Ramos (cell line): Measurements from ENCODE around the gene VTI1A.

Experiments
- in situ Hi-C: fragments of 300-500 bp; cut with MboI; formaldehyde crosslinking; loops from one replicate; pipeline ENCODE4 v1.14.3; 2022; ENCODE audit warnings: low sequenced_read_pairs; ENCODE audit not compliant: unreplicated experiment

VTI1A gene

DNA sequence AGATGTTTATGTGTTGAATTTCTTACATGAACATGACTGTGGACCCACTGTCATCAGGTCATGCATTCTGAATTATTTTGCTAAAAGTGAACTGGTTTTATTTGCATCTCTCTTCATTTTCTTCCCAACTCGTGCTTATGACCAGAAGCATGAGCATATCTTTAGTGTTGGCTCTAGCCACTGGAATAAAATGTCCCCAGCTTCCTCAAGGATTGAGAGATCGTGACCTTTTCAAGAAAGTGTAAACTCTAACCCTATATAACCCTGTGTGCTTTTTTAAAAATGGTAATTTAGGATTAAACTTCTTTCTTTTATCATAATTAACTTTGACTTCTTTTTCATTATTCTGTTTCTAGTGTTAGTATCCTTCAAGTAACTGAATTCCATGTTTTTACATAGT is 55.5 kb downstream of the VTI1A start:
- in situ Hi-C loops, result no loop called here

DNA sequence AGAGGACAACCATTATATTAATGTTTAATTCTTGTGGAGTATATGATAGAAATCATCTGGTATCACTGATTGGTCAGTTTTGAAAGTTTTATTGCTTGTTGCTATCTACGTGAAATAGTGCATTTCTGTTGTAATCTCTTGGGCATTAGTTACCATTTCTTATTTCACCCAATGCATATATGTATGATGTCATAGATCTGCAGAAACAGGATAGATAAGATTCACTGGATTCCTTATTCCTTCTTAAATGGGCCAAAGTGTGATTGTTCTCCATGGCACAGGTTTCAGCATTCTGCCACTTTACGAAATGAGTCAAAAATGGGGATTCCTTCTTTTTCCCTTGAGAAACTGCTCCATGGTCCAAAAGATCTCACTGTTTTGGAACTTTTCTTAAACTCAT is 56.6 kb downstream of the VTI1A start:
- in situ Hi-C loops, result no loop called here

GRCh38 chr10:112507046-112507445 is 60.0 kb downstream of the VTI1A start:
- in situ Hi-C loops, result no loop called here

DNA sequence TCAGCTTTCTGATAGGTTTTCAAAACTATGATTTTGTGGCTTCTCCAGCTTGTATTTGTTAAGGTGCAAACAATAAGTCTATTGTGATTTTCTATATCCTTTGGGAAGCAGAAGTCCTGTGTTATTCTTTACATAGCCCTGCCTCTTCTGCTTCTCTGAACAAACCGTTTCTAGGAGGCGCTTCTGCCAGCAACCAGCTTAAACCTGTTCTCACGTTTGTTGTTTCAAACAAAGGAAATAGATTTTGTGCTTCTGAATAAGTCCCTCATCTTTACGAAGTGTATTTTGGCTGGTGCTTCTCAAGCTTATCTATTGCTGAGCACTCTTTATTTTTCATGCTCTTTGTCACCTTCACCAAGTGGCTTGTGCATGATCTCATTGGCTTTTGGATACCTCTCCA is 61.0 kb downstream of the VTI1A start:
- in situ Hi-C loops, result no loop called here

DNA sequence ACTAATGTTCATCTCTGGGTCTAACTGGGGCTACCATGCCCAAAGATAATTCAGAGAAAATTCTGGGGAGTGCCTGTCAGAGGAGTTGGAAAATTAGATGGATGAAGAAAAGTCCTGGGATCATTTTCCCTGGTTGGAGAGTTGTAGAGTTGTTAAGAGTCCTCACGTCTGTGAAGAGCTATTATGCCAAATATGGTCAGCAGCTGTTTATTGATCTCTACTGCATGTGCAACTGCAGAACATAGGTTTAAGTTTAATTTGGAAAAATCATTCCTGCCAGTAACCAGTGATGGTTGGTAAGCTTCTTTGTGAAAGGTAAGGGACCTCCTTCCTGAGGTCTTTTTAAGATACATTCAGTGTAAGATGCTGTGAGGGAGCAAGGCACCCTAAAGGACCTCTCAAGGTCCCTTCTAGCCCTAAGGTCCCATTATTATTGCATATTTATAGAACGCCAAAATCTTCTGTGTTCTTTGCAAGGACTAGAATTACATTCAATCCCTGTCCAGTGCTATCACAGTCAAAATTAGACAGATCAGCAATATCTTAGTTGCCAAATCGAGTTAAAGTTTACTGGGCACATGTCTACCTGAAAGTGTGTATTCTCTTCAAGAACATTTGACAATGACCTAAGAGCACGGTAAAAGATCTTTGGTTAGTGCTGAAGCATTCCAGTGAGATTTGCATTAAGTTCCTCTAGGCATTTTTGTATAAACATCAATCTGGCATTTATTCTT is 62.7 kb downstream of the VTI1A start:
- in situ Hi-C loops, result no loop called here

- in situ Hi-C loops, result no loop called here
These were observed 63.4 kb downstream of the VTI1A start for GRCh38 chr10:112510384-112510783.

- in situ Hi-C loops, result no loop called here
These were observed 65.3 kb downstream of the VTI1A start for GRCh38 chr10:112512294-112512693.

DNA sequence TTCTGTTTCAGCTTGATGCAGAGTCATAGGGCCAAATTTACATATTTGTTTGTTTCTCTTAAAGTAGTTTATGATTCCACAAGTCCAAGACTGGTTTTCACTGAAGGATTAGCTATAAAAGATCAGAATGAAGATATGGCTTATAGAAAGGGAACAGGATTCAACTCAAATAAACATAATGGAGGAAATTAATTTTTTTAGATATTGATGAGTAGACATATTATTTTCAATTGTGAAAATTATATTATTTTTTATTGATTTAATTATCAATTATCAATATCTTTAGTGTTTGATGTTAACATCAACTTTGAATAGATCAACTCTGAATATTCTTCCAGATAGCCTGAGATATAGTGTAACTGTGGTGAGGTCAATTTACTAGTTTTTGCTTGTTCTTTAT is 68.1 kb downstream of the VTI1A start:
- in situ Hi-C loops, result no loop called here

- in situ Hi-C loops, result no loop called here
These were observed 68.8 kb downstream of the VTI1A start for GRCh38 chr10:112515852-112516251.

- in situ Hi-C loops, result no loop called here
These were observed 70.4 kb downstream of the VTI1A start for GRCh38 chr10:112517451-112517862.

- in situ Hi-C loops, result no loop called here
These were observed 72.2 kb downstream of the VTI1A start for GRCh38 chr10:112519133-112519761.

DNA sequence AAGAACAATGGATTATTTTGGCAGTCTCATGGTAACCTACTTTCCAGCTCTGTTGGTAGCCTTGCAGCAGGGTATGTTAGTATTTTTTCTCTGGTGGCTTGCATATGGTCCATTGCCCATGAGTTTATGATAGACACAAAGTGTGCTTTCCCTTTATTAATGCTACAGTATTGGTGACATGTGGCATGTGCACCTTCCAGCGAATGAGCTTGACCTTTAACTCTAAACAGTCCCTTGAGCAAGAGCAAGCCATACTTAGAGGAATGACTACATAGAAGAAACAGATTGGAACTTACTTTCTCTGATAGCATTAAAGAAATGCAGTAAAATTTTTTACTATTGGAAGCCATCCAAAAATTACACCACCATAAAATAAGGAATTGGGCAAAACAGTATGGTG is 73.9 kb downstream of the VTI1A start:
- in situ Hi-C loops, result no loop called here

- in situ Hi-C loops, result no loop called here
These were observed 77.6 kb downstream of the VTI1A start for GRCh38 chr10:112524641-112525040.

DNA sequence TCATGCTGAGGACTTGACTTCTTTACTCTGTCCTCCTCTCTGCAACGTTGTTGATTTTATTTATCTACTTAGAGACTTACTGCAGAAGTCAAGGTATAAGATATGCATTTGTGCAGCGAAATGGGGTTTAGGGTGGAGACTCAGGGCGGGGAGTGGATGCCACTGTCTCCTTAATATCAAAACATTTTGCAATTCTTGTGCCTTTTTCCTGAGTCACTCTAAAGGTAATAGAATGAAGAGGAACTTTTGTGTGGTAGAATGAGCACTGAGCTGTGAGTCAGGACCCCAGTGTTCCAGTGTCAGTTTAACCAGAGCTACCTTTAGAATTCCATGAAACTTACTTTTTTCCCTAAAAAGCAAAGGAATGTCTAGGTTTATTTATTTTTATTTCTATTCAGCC is 78.2 kb downstream of the VTI1A start:
- in situ Hi-C loops, result no loop called here

DNA sequence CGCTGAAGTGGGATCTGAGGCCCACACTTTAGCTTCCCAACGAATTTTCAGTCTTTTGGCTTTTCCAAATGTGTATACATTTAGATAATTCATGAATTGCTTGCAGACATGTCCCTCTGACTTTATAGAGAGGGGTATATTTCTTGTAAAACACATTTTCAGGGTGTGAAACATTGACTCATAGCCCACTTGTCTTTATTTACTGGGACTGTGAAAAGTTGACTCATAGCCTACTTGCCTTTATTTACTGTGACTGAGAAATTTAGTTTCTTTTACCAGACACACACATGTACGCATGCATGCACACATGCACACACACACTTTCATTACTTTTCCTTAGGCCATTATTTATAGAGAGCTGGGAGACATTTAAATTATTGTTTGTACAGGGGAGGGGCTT is 79.1 kb downstream of the VTI1A start:
- in situ Hi-C loops, result no loop called here

GRCh38 chr10:112526906-112527305 is 79.9 kb downstream of the VTI1A start:
- in situ Hi-C loops, result no loop called here

GRCh38 chr10:112528235-112528634 is 81.2 kb downstream of the VTI1A start:
- in situ Hi-C loops, result no loop called here

GRCh38 chr10:112531421-112531820 is 84.4 kb downstream of the VTI1A start:
- in situ Hi-C loops, result no loop called here

- in situ Hi-C loops, result no loop called here
These were observed 85.2 kb downstream of the VTI1A start for GRCh38 chr10:112532189-112532588.

DNA sequence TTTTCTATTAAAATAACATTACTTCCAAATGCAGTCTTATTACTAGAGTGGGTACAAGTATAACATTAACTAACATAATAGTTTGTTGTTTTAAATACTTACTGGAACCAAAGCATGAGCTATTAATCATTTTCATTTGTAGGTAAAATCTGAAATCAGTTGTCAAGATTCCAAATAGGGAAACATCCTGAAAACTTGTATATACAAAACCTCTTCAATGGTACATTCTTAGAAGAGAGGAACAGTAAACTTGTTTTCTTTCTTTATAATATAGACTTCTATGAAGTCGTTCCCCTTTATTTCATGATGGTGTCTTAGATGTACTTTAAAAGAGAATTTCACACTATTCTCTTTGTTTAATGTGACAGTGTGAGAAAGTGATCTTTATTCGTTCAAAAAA is 85.9 kb downstream of the VTI1A start:
- in situ Hi-C loops, result no loop called here

GRCh38 chr10:112533916-112534315 is 86.9 kb downstream of the VTI1A start:
- in situ Hi-C loops, result no loop called here

- in situ Hi-C loops, result no loop called here
These were observed 88.5 kb downstream of the VTI1A start for GRCh38 chr10:112535531-112535951.
